GM23248 (cell line): ENCODE measurements around the gene MKRN2OS.

Experiments used
- EZH2 ChIP-seq: fragments of 200-600 bp; sonication (generic); IDR thresholded peaks from 2 replicates; pipeline ENCODE4 v1.6.1; 2018; ENCODE audit warnings: antibody characterized with exemption, mild to moderate bottlenecking; ENCODE audit not compliant: insufficient read depth, poor library complexity, severe bottlenecking
- EZH2phosphoT487 ChIP-seq: fragments of 200-600 bp; sonication (generic); IDR thresholded peaks from 2 replicates; pipeline ENCODE4 v1.6.1; 2018; ENCODE audit warnings: antibody characterized with exemption, moderate library complexity, mild to moderate bottlenecking, low read depth; ENCODE audit not compliant: insufficient read depth

- TF ChIP-seq EZH2 (no peak), EZH2phosphoT487 (no peak)
These were observed 21.7 kb upstream of the MKRN2OS start for GRCh38 chr3:12566976-12567375.
